Esophagus muscularis mucosa (tissue), 4 donors: ENCODE measurements around the gene GPX3.

Experiments
- EP300 ChIP-seq: sonication (generic); formaldehyde crosslinking; IDR thresholded peaks from one replicate; pipeline ENCODE4 v1.6.1; 2017; ENCODE audit warnings: antibody characterized with exemption
- POLR2A ChIP-seq: fragments of 450-650 bp; IDR thresholded peaks from one replicate; pipeline ENCODE4 v1.6.1; 2017; ENCODE audit warnings: antibody characterized with exemption, moderate library complexity, mild to moderate bottlenecking, low read depth
- POLR2AphosphoS5 ChIP-seq, 2 donors: sonication (generic); formaldehyde crosslinking; IDR thresholded peaks; one replicate each; pipeline ENCODE4 v1.6.1; 2017; ENCODE audit warnings: antibody characterized with exemption in 2 of 2
- TF ChIP-seq, protein P1 (sequence below), 3 experiments: fragments of 200-600 bp in 2 of 3; fragments of 450-650 bp in 1 of 3; sonication (generic) in 2 of 3; IDR thresholded peaks; one replicate each; pipeline ENCODE4 v1.5.1; 2017 to 2019; ENCODE audit warnings: antibody characterized with exemption in 3 of 3, mild to moderate bottlenecking in 2 of 3, moderate library complexity in 1 of 3

DNA sequence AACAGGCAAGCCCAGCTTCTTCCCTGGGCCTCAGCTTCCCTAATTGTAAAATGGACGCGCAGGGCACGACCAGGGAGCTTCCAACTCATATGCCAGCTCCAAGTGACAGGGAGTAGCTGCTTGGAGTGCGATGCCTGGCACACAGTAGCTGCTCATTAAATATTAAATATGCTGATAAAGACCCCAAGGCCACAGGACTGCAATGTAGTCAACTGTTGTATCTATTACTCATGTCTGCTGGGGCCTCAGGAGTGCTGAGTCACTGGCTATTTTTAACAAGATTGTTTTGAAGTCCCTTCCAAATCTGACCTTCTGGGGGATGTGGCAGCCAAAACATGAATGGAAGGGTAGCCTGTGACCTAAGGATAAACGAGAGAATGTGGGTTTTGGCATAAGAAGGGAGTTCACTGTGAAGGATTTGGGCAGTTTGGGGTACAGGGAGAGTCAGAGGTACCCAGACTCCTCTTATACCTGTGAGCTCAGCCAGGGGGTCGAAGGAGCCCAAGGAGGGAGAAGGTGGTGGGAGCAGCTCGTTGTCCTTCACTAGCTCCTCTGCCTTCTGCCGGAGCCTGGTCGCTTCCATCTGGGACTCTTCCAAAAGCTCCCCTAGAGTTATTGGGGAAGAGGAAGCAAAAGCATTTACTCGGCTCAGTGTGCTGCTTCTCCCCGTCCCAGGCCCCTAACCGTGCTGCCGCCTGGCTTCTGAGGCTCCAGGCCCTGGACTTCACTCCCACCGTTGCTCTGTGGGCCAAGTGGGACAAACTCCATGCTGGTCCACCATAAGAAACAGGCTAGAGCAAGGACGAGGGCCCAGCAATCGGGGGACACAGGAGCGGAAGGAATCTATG lies 43.0 kb downstream of the GPX3 start:
- TF ChIP-seq, protein P1, sequence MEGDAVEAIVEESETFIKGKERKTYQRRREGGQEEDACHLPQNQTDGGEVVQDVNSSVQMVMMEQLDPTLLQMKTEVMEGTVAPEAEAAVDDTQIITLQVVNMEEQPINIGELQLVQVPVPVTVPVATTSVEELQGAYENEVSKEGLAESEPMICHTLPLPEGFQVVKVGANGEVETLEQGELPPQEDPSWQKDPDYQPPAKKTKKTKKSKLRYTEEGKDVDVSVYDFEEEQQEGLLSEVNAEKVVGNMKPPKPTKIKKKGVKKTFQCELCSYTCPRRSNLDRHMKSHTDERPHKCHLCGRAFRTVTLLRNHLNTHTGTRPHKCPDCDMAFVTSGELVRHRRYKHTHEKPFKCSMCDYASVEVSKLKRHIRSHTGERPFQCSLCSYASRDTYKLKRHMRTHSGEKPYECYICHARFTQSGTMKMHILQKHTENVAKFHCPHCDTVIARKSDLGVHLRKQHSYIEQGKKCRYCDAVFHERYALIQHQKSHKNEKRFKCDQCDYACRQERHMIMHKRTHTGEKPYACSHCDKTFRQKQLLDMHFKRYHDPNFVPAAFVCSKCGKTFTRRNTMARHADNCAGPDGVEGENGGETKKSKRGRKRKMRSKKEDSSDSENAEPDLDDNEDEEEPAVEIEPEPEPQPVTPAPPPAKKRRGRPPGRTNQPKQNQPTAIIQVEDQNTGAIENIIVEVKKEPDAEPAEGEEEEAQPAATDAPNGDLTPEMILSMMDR (IDR thresholded peaks at IDR 0.05), result no peak
- TF ChIP-seq POLR2A (no peak), POLR2AphosphoS5 (IDR thresholded peaks at IDR 0.05) (peak; percentile 38 to 53), EP300 (no peak)
